HG02970 (cell line): ENCODE measurements around the gene SLC40A1.

Experiments used
- ATAC-seq: cut with Tn5 transposase; IDR thresholded peaks from one replicate; pipeline ENCODE4 v1.9.1; 2021; ENCODE audit warnings: mild to moderate bottlenecking, moderate library complexity, moderate number of reproducible peaks; ENCODE audit not compliant: unreplicated experiment, low FRiP score

SLC40A1 gene

GRCh38 chr2:189519631-189520387 lies 60.8 kb downstream of the SLC40A1 start:
- no peak for ATAC-seq

- ATAC-seq, result no peak
These were observed 62.6 kb downstream of the SLC40A1 start for GRCh38 chr2:189517847-189518535.

GRCh38 chr2:189516546-189516945 lies 64.0 kb downstream of the SLC40A1 start:
- no peak for ATAC-seq

- no peak for ATAC-seq
These were observed 65.3 kb downstream of the SLC40A1 start for GRCh38 chr2:189515264-189515663.

DNA sequence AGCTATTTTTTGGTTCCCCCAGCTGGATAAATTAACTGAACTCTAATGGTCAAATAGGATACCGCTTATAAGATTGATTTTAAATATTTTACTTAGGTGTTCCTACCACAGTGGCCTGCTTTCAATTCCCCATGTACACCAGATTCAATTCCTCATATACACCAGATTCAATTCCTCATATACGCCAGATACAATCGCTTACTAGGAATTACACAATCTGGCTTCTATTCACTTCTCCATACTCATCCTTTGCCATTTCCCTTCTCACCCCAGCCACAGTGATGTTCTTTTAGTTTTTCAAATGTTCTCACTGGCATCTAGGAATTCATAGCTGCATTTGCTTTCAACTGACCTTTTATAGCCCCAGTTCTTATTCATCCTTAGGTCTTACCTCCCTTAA lies 66.5 kb downstream of the SLC40A1 start:
- no peak for ATAC-seq

- no peak for ATAC-seq
These were observed 67.7 kb downstream of the SLC40A1 start for GRCh38 chr2:189512879-189513278.

- no peak for ATAC-seq
These were observed 68.6 kb downstream of the SLC40A1 start for GRCh38 chr2:189511960-189512319.

DNA sequence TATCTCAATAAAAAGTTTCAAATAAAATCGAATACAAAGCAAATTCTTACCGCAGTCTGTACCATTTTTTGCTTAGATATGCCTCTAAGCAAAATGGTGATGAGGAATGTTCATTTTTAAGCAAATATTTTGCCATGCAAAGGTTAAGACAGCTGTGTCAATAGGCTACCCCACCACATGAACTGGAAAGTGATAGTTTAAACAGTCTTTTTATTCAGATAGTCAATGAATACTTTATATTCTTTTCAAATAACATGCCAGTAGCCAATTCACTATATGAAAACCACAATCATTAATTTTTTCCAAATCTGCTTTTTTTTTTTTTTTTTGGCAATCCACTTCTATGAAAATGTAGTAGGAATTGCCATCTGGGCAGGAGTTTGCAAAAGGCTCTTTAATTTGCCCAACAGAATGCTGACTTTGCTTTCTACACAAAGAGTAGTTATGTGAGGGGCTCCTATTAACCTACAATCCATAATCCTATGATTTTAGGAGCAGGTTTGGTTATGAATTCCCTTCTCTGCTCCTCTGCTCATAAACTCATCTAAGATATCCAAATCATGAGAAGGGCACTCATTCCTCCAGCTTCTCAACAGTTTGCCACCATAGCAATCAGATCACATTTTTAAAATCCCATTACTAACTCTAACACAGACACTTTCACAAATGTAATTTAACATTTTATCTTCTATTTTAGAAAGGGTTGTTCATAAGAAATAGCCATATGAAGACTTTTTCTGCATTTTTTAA lies 69.2 kb downstream of the SLC40A1 start:
- no peak for ATAC-seq
